Measurements from ENCODE around the gene NOX3.
"Not testable (repeated sequence)": the region's sequence is repeated elsewhere in the genome, so short reads cannot be mapped to it uniquely, and the experiment has no call there.

The NOX3 gene

GRCh38 chr6:155452576-155452975 is 3.1 kb downstream of the NOX3 start:
- Histone ChIP-seq H3K27me3 (no peaks in the 10 kb centered on the region), H3K27ac (no peak overlapping the region), H3K4me2 (peak overlapping the region in 1 of 11 experiments; percentile 0; a peak in 1 of 22 replicates), H3K36me3 (no peaks in the 10 kb centered on the region), H3K9me3 (replicated peaks in 1 of 11) (0 out of 22 replicates have a peak, but pooled peaks cover 0 to 3% (median 0%) of the 10 kb centered on the region in 11 experiments), H3K4me1 (peaks cover 8 to 37% (median 27%) of the 10 kb centered on the region in 10 experiments; a peak in 19 of 20 replicates), H4K20me1 (no peaks in the 10 kb centered on the region), H3K4me3 (no peak overlapping the region), H3K9ac (no peak overlapping the region)
- TF ChIP-seq Cebpa-rat (IDR thresholded peaks at IDR 0.05) = no peak

GRCh38 chr6:155451530-155451929 is 4.1 kb downstream of the NOX3 start:
- not testable (repeated sequence) for H3K4me2 ChIP-seq; H3K4me3 ChIP-seq; H3K9ac ChIP-seq; H3K27ac ChIP-seq; H4K20me1 ChIP-seq; H3K36me3 ChIP-seq; H3K27me3 ChIP-seq; H3K9me3 ChIP-seq (replicated peaks in 1 of 11)
- H3K4me1 ChIP-seq = peaks cover 8 to 34% (median 26%) of the 10 kb centered on the region in 10 experiments; a peak in 19 of 20 replicates

GRCh38 chr6:155450240-155450581 is 5.4 kb downstream of the NOX3 start:
- Histone ChIP-seq H3K9me3 (replicated peaks in 1 of 11) (0 out of 22 replicates have a peak, but pooled peaks cover 0 to 3% (median 0%) of the 10 kb centered on the region in 11 experiments), H3K4me3 (no peak overlapping the region), H3K27me3 (no peaks in the 10 kb centered on the region), H3K4me1 (peaks cover 8 to 22% (median 15%) of the 10 kb centered on the region in 10 experiments; a peak in 19 of 20 replicates), H3K27ac (no peak overlapping the region), H3K9ac (no peak overlapping the region), H3K36me3 (no peaks in the 10 kb centered on the region), H4K20me1 (no peaks in the 10 kb centered on the region), H3K4me2 (peak overlapping the region in 5 of 11 experiments; percentile 27 to 70 (median 54); a peak in 5 of 22 replicates)
- no peak for TF ChIP-seq Cebpa-rat (IDR thresholded peaks at IDR 0.05)

GRCh38 chr6:155449450-155450239 is 6.0 kb downstream of the NOX3 start:
- peak overlapping the region in 10 of 11 experiments; percentile 5 to 74 (median 46); a peak in 19 of 22 replicates for H3K4me2 ChIP-seq
- no peak overlapping the region for H3K27ac ChIP-seq

GRCh38 chr6:155448668-155449449 is 6.8 kb downstream of the NOX3 start:
- no peak for TF ChIP-seq Cebpa-rat (IDR thresholded peaks at IDR 0.05)
- Histone ChIP-seq H3K27me3 (no peaks in the 10 kb centered on the region), H3K4me3 (no peak overlapping the region), H4K20me1 (no peaks in the 10 kb centered on the region), H3K9me3 (replicated peaks in 1 of 11) (0 out of 22 replicates have a peak, but pooled peaks cover 0 to 3% (median 0%) of the 10 kb centered on the region in 11 experiments), H3K4me1 (peaks cover 6 to 22% (median 15%) of the 10 kb centered on the region in 10 experiments; a peak in 19 of 20 replicates), H3K36me3 (no peaks in the 10 kb centered on the region), H3K27ac (no peak overlapping the region), H3K9ac (no peak overlapping the region), H3K4me2 (peak overlapping the region in 10 of 11 experiments; percentile 5 to 74 (median 46); a peak in 19 of 22 replicates)

More at GRCh38 chr6:155449450-155450239, 6.0 kb downstream of the NOX3 start:
- no peak overlapping the region for H3K9ac ChIP-seq
- H3K9me3 ChIP-seq (replicated peaks in 1 of 11) = 0 out of 22 replicates have a peak, but pooled peaks cover 0 to 3% (median 0%) of the 10 kb centered on the region in 11 experiments
- no peak overlapping the region for H3K4me3 ChIP-seq
- peaks cover 8 to 22% (median 15%) of the 10 kb centered on the region in 10 experiments; a peak in 19 of 20 replicates for H3K4me1 ChIP-seq
- no peaks in the 10 kb centered on the region for H4K20me1 ChIP-seq
- H3K27me3 ChIP-seq = no peaks in the 10 kb centered on the region
- H3K36me3 ChIP-seq = no peaks in the 10 kb centered on the region
- TF ChIP-seq Cebpa-rat (IDR thresholded peaks at IDR 0.05) = no peak

- Histone ChIP-seq H3K27ac (no peak overlapping the region), H3K9me3 (replicated peaks in 1 of 11) (0 out of 22 replicates have a peak, but pooled peaks cover 0 to 3% (median 0%) of the 10 kb centered on the region in 11 experiments), H3K9ac (no peak overlapping the region), H3K27me3 (no peaks in the 10 kb centered on the region), H3K36me3 (no peaks in the 10 kb centered on the region), H3K4me2 (no peak overlapping the region), H3K4me1 (peaks cover 6 to 22% (median 15%) of the 10 kb centered on the region in 10 experiments; a peak in 19 of 20 replicates), H3K4me3 (no peak overlapping the region), H4K20me1 (no peaks in the 10 kb centered on the region)
- no peak for TF ChIP-seq Cebpa-rat (IDR thresholded peaks at IDR 0.05)
Measured at GRCh38 chr6:155447949-155448348, 7.7 kb downstream of the NOX3 start.

GRCh38 chr6:155444952-155445903 is 10.4 kb downstream of the NOX3 start:
- Histone ChIP-seq H3K9me3 (replicated peaks in 1 of 11) (no peaks in the 10 kb centered on the region), H3K27ac (no peak overlapping the region), H3K4me2 (no peak overlapping the region), H3K9ac (no peak overlapping the region), H3K27me3 (no peaks in the 10 kb centered on the region), H3K4me3 (no peak overlapping the region), H3K4me1 (peaks cover 13 to 28% (median 25%) of the 10 kb centered on the region in 10 experiments), H4K20me1 (no peaks in the 10 kb centered on the region), H3K36me3 (no peaks in the 10 kb centered on the region)
- TF ChIP-seq Cebpa-rat (IDR thresholded peaks at IDR 0.05) = no peak

GRCh38 chr6:155444120-155444917 is 11.3 kb downstream of the NOX3 start:
- H3K27me3 ChIP-seq = no peaks in the 10 kb centered on the region
- no peak overlapping the region for H3K4me3 ChIP-seq
- no peak overlapping the region for H3K9ac ChIP-seq
- TF ChIP-seq Cebpa-rat (IDR thresholded peaks at IDR 0.05) = no peak
- no peak overlapping the region for H3K4me2 ChIP-seq
- H4K20me1 ChIP-seq = no peaks in the 10 kb centered on the region
- H3K36me3 ChIP-seq = no peaks in the 10 kb centered on the region
- no peak overlapping the region for H3K27ac ChIP-seq
- peaks cover 19 to 30% (median 26%) of the 10 kb centered on the region in 10 experiments for H3K4me1 ChIP-seq
- H3K9me3 ChIP-seq (replicated peaks in 1 of 11) = no peaks in the 10 kb centered on the region

All from BLaER1 treated with 17β-estradiol and CSF1 and Interleukin-3, amounts not matched to agents 10 nM and 100 nM (cell line).